Mammary epithelial cell (primary cell): ENCODE data around the gene CWC27.

Source experiments
- CTCF ChIP-seq, 2 donors: IDR thresholded peaks in 1 of 2; conservative IDR thresholded peaks in 1 of 2; 2 replicates each; pipeline ENCODE4 v1.5.1; 2011 to 2012; ENCODE audit warnings: inconsistent platforms in 2 of 2, low read length in 2 of 2, mild to moderate bottlenecking in 2 of 2, control low read depth in 1 of 2, low read depth in 1 of 2; ENCODE audit not compliant: insufficient read depth in 1 of 2; ENCODE audit errors: extremely low read depth in 1 of 2
- EZH2 ChIP-seq: IDR thresholded peaks from 2 replicates; pipeline ENCODE4 v1.6.1; 2012; ENCODE audit warnings: low read length, inconsistent platforms, borderline replicate concordance

- no peak for TF ChIP-seq EZH2
- no peak for TF ChIP-seq CTCF (conservative IDR thresholded peaks at IDR 0.05 in 1 of 2, IDR thresholded peaks at IDR 0.05 in 1 of 2; ENCODE audit: extremely low read depth in 1 of 2, insufficient read depth in 1 of 2, low read depth in 1 of 2, low read length in 2 of 2)
These were observed 23.7 kb downstream of the CWC27 start for GRCh38 chr5:64792469-64792868.
